NT2/D1 (cell line): Measurements from ENCODE around the gene RC3H2.

Source experiments
- SUZ12 ChIP-seq: IDR thresholded peaks from 2 replicates; pipeline ENCODE4 v1.6.1; 2011; ENCODE audit not compliant: insufficient read length, insufficient read depth; ENCODE audit errors: extremely low read depth
- YY1 ChIP-seq: IDR thresholded peaks from 2 replicates; pipeline ENCODE4 v1.6.1; 2011; ENCODE audit not compliant: insufficient read length, insufficient read depth

DNA sequence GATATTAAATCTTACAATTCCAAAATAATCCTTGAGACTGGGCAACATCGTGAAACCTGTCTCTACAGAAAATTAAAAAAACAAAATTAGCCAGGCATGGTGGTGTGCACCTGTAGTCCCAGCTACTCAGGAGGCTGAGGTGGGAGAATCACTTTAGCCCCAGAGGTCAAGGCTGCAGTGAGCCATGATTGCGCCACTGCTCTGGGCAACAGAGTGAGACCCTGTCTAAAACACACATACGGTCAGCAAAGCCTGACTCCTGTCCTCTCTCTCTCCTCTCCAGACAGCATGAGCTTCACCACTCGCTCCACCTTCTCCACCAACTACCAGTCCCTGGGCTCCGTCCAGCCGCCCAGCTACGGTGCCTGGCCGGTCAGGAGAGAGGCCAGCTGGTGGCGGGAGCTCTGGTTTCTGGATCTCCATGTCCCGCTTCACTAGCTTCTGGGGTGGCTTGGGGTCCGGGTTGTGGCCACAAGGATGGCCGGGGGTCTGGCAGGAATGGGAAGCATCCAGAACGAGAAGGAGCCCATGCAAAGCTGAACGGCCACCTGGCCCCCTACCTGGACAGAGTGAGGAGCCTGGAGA lies 67.8 kb downstream of the RC3H2 start:
- TF ChIP-seq YY1 (no peak), SUZ12 (no peak)
